PC-9 (cell line): ENCODE data around the gene CA6. TPM values are rescaled to one million over a fixed set of nuclear protein-coding genes. Genes with fewer than 3 reads are reported as not detected.

Experiments
- BruUV-seq: library from RNA; stranded (reverse); fragments of 400-500 nt; replicated peaks from 2 replicates; lab custom pipeline; 2021; lab: Mats Ljungman, UMichigan
- CTCF ChIA-PET: fragments of 300-600 bp; sonication (Branson Sonifier 250); formaldehyde crosslinking; loops from one replicate; lab custom pipeline; 2022; ENCODE audit warnings: antibody characterized with exemption; lab: Charles Lee
- POLR2A ChIA-PET: fragments of 300-600 bp; sonication (Branson Sonifier 250); formaldehyde crosslinking; loops from one replicate; lab custom pipeline; 2022; ENCODE audit warnings: antibody characterized with exemption; ENCODE audit not compliant: unreplicated experiment; lab: Charles Lee
- DNase-seq, 2 experiments: peaks; one replicate each; pipeline versions ENCODE4 v3.0.0 to v3.0.0-alpha.2; 2015 to 2022; ENCODE audit warnings: mixed read lengths in 1 of 2
- H2AFZ ChIP-seq: fragments of 200-600 bp; sonication (generic); 2 replicates; pipeline ENCODE4 v1.8.1; 2017; ENCODE audit warnings: antibody characterized with exemption
- H3F3A ChIP-seq: fragments of 200-600 bp; sonication (generic); 2 replicates; pipeline ENCODE4 v1.8.1; 2017; ENCODE audit warnings: antibody characterized with exemption, mild to moderate bottlenecking, low read depth; ENCODE audit not compliant: insufficient read depth
- H3K27ac ChIP-seq: fragments of 200-600 bp; sonication (generic); 2 replicates; pipeline ENCODE4 v1.6.1; 2016; ENCODE audit warnings: mixed run types
- H3K27me3 ChIP-seq: fragments of 200-600 bp; sonication (generic); 2 replicates; pipeline ENCODE4 v1.6.1; 2016; ENCODE audit warnings: low read depth, mixed run types; ENCODE audit not compliant: insufficient read depth
- H3K36me3 ChIP-seq: fragments of 200-600 bp; sonication (generic); 2 replicates; pipeline ENCODE4 v1.6.1; 2016; ENCODE audit warnings: low read depth, mixed run types
- H3K4me1 ChIP-seq: fragments of 200-600 bp; sonication (generic); replicated peaks from 2 replicates; pipeline ENCODE4 v1.6.1; 2016; ENCODE audit warnings: mixed run types; ENCODE audit not compliant: insufficient read depth
- H3K4me2 ChIP-seq: fragments of 200-600 bp; sonication (generic); 2 replicates; pipeline ENCODE4 v1.6.1; 2017; ENCODE audit warnings: mixed run types
- H3K4me3 ChIP-seq: fragments of 200-600 bp; sonication (generic); 2 replicates; pipeline ENCODE4 v1.6.1; 2016; ENCODE audit warnings: mixed run types
- H3K79me2 ChIP-seq: fragments of 200-600 bp; sonication (generic); 2 replicates; pipeline ENCODE4 v1.6.1; 2017; ENCODE audit warnings: low read depth, mixed run types
- H3K9me2 ChIP-seq: fragments of 200-600 bp; sonication (generic); 2 replicates; pipeline ENCODE4 v1.8.1; 2017; ENCODE audit warnings: mild to moderate bottlenecking; ENCODE audit not compliant: insufficient read depth
- H3K9me3 ChIP-seq: fragments of 200-600 bp; sonication (generic); 2 replicates; pipeline ENCODE4 v1.8.1; 2016; ENCODE audit warnings: low read depth; ENCODE audit not compliant: insufficient read depth
- H4K20me1 ChIP-seq: fragments of 200-600 bp; sonication (generic); 2 replicates; pipeline ENCODE4 v1.8.1; 2017; ENCODE audit not compliant: insufficient read depth
- EZH2 ChIP-seq: fragments of 200-600 bp; sonication (generic); IDR thresholded peaks from 2 replicates; pipeline ENCODE4 v1.8.0; 2017; ENCODE audit warnings: antibody characterized with exemption, low read depth
- intact Hi-C: fragments of 100-400 bp; cut with micrococcal nuclease; formaldehyde crosslinking; loops from one replicate; pipeline ENCODE4 v1.10.0; 2022; ENCODE audit not compliant: unreplicated experiment
- total RNA-seq: library from RNA; stranded (reverse); gene quantifications from 2 replicates; pipeline ENCODE4 v1.2.3, GENCODE V29; 2021
- TF ChIP-seq, protein P1 (sequence below): fragments of 200-600 bp; sonication (generic); conservative IDR thresholded peaks from 2 replicates; pipeline ENCODE4 v1.6.1; 2017; ENCODE audit warnings: mixed run types, antibody characterized with exemption, mild to moderate bottlenecking, moderate library complexity

Gene CA6
- total RNA-seq, 1 experiment from 2014 or later = not detected

DNA sequence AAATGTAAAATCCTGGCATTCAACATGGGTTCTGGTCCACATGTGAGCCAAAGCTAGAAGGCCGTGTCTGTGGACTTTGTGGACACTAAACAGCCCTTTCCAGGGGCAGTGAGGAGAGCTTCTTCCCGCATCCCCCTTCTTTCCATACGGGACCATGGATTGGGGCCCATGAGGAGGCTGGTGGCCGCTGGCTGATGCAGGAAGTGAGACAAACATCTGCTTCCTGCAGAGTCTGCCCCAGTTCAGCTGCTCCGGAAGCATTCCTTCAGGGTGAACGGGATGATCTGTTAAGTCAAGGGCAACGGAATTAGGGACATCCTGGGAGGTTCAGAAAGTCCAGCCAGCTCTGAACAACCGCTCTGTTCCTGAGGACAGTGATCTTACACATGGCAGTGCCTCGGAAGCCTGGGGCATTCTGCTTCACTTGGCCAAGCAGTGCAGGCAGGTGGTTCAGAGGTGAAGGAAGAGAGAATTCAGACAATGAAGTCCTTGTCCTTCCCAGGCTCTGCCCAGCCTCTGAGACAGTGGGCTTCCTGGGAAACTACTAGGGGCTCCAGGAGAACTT is 1.5 kb downstream of the CA6 start:
- Histone ChIP-seq H3K36me3 (no peaks in the 10 kb centered on the region), H3K4me3 (no peak overlapping the region), H3K4me1 (0 out of 2 replicates have a peak, but pooled peaks cover under 1% of the 10 kb centered on the region), H3K79me2 (no peaks in the 10 kb centered on the region), H3K9me3 (no peaks in the 10 kb centered on the region), H3K9me2 (no peaks in the 10 kb centered on the region), H2AFZ (no peak overlapping the region), H4K20me1 (no peaks in the 10 kb centered on the region), H3K4me2 (no peak overlapping the region), H3F3A (no peaks in the 10 kb centered on the region), H3K27me3 (no peaks in the 10 kb centered on the region), H3K27ac (no peak overlapping the region)
- TF ChIP-seq, protein P1, sequence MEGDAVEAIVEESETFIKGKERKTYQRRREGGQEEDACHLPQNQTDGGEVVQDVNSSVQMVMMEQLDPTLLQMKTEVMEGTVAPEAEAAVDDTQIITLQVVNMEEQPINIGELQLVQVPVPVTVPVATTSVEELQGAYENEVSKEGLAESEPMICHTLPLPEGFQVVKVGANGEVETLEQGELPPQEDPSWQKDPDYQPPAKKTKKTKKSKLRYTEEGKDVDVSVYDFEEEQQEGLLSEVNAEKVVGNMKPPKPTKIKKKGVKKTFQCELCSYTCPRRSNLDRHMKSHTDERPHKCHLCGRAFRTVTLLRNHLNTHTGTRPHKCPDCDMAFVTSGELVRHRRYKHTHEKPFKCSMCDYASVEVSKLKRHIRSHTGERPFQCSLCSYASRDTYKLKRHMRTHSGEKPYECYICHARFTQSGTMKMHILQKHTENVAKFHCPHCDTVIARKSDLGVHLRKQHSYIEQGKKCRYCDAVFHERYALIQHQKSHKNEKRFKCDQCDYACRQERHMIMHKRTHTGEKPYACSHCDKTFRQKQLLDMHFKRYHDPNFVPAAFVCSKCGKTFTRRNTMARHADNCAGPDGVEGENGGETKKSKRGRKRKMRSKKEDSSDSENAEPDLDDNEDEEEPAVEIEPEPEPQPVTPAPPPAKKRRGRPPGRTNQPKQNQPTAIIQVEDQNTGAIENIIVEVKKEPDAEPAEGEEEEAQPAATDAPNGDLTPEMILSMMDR = no peak
- no peak for TF ChIP-seq EZH2
- CTCF ChIA-PET = no interaction called here
- no peak for DNase-seq
- no TSS peak for BruUV-seq
- intact Hi-C loops = no loop called here
- POLR2A ChIA-PET = no interaction called here

DNA sequence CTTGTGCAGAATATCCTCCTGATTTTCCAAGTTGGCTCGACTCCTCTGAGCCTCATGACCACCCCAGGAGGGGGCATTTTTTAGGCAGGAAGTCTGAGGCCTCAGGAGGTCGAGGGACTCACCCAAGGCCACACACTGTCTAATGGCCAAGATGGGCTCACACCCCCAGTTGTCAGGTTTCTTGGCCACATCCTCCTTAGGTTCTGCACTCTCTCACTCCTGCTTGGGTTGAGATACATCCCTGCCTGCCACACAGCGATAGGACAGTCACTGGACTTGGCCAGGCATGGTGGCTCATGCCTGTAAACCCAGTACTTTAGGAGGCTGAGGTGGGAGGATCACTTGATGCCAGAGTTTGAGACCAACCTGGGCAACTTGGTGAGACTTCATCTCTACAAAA is 4.6 kb downstream of the CA6 start:
- intact Hi-C loops = no loop called here

DNA sequence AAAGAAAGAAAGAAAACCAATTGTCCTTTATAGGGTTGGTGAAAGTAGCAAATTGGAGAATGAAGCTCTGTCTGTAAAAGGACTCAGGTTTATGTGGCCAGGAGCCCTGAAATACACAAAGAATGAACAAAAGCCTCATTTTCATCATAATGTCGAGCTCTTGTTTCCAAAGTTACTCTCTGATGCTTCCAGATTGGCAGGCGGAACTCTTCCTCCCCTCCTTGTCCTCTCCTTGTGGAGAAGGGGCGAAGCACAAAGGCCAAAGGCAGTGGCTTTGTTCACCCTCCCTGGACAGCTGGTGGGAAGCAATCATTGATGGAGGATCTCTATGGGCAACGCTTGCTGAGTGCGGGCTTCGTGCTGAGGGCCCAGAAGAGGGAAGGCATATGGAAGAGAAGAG is 5.6 kb downstream of the CA6 start:
- Histone ChIP-seq H3K27me3 (no peaks in the 10 kb centered on the region), H3K4me1 (no peaks in the 10 kb centered on the region), H3K4me2 (no peak overlapping the region), H3K9me2 (no peaks in the 10 kb centered on the region), H3K4me3 (no peak overlapping the region), H2AFZ (no peak overlapping the region), H3K27ac (no peak overlapping the region), H3K36me3 (no peaks in the 10 kb centered on the region), H4K20me1 (no peaks in the 10 kb centered on the region), H3F3A (no peaks in the 10 kb centered on the region), H3K79me2 (no peaks in the 10 kb centered on the region), H3K9me3 (no peaks in the 10 kb centered on the region)
- no TSS peak for BruUV-seq
- CTCF ChIA-PET = interaction anchor here (0.5 kb wide), 1 partner anchor 10 kb away, joined by 6 read pairs; no protein-coding TSS in a partner anchor
- DNase-seq = no peak
- POLR2A ChIA-PET = no interaction called here
- intact Hi-C loops = no loop called here
- TF ChIP-seq EZH2 = no peak
- TF ChIP-seq, protein P1 = no peak

More for the DNA sequence above, 4.6 kb downstream of the CA6 start:
- ChIA-PET CTCF (no interaction called here), POLR2A (no interaction called here)
- no peaks in the 10 kb centered on the region for H3K9me3 ChIP-seq
- H2AFZ ChIP-seq = no peak overlapping the region
- H3K4me3 ChIP-seq = no peak overlapping the region
- no peak for DNase-seq
- H3K9me2 ChIP-seq = no peaks in the 10 kb centered on the region
- no peak overlapping the region for H3K27ac ChIP-seq
- no peak overlapping the region for H3K4me2 ChIP-seq
- no peaks in the 10 kb centered on the region for H3F3A ChIP-seq
- no peaks in the 10 kb centered on the region for H3K27me3 ChIP-seq
- H4K20me1 ChIP-seq = no peaks in the 10 kb centered on the region
- TF ChIP-seq, protein P1 = no peak
- no peak for TF ChIP-seq EZH2
- no peaks in the 10 kb centered on the region for H3K36me3 ChIP-seq
- no TSS peak for BruUV-seq
- no peaks in the 10 kb centered on the region for H3K4me1 ChIP-seq
- H3K79me2 ChIP-seq = no peaks in the 10 kb centered on the region
